HG02623 (cell line): Measurements from ENCODE around the gene MED10.

Experiments used
- ATAC-seq: cut with Tn5 transposase; IDR thresholded peaks from one replicate; pipeline ENCODE4 v1.9.1; 2021; ENCODE audit warnings: moderate library complexity; ENCODE audit not compliant: unreplicated experiment

Gene MED10

GRCh38 chr5:6399980-6400910, 21.9 kb upstream of the MED10 start:
- ATAC-seq = no peak

GRCh38 chr5:6398570-6399230, 20.4 kb upstream of the MED10 start:
- no peak for ATAC-seq

GRCh38 chr5:6397536-6398269, 19.4 kb upstream of the MED10 start:
- no peak for ATAC-seq

- ATAC-seq = no peak
Observed at GRCh38 chr5:6396836-6397535, 18.6 kb upstream of the MED10 start.

GRCh38 chr5:6396043-6396442, 17.7 kb upstream of the MED10 start:
- no peak for ATAC-seq

GRCh38 chr5:6395621-6396020, 17.3 kb upstream of the MED10 start:
- no peak for ATAC-seq

GRCh38 chr5:6395102-6395445, 16.7 kb upstream of the MED10 start:
- no peak for ATAC-seq

GRCh38 chr5:6394429-6395101, 16.2 kb upstream of the MED10 start:
- no peak for ATAC-seq

GRCh38 chr5:6393596-6394194, 15.3 kb upstream of the MED10 start:
- ATAC-seq = peak; percentile 57

GRCh38 chr5:6392561-6392960, 14.2 kb upstream of the MED10 start:
- ATAC-seq = no peak

GRCh38 chr5:6391151-6391550, 12.8 kb upstream of the MED10 start:
- ATAC-seq = no peak

GRCh38 chr5:6389946-6390530, 11.7 kb upstream of the MED10 start:
- no peak for ATAC-seq

- ATAC-seq = no peak
Observed at GRCh38 chr5:6389397-6389796, 11.1 kb upstream of the MED10 start.

GRCh38 chr5:6387970-6388369, 9.6 kb upstream of the MED10 start:
- ATAC-seq = no peak

GRCh38 chr5:6386271-6386670, 7.9 kb upstream of the MED10 start:
- ATAC-seq = no peak

GRCh38 chr5:6384856-6385255, 6.5 kb upstream of the MED10 start:
- ATAC-seq = no peak

GRCh38 chr5:6383376-6383775, 5.0 kb upstream of the MED10 start:
- ATAC-seq = no peak

- no peak for ATAC-seq
Observed at GRCh38 chr5:6379246-6379645, 899 bp upstream of the MED10 start.

GRCh38 chr5:6378766-6379103, 388 bp upstream of the MED10 start:
- ATAC-seq = peak; percentile 13

- ATAC-seq = no peak
Observed at GRCh38 chr5:6377582-6377904, 804 bp downstream of the MED10 start.
